T-helper 22 cell (primary cell): ENCODE measurements around the gene NDRG2.
A peak's percentile ranks its signal among the peaks of the same experiment; 100 is the strongest.

Experiments
- DNase-seq: peaks from one replicate; pipeline ENCODE4 v3.0.0-alpha.2; 2020; ENCODE audit warnings: low read depth

NDRG2 gene

GRCh38 chr14:21024585-21025370, at the start of gene NDRG2:
NDRG2 (minus strand) TSS chr14:21025061; CDS start chr14:21023315, 1,746 bp downstream.
- peak; percentile 70 for DNase-seq

GRCh38 chr14:21073921-21074320, 49.1 kb upstream of the NDRG2 start:
- no peak for DNase-seq

- DNase-seq, result no peak
Measured at GRCh38 chr14:21072781-21073339, 48.0 kb upstream of the NDRG2 start.

GRCh38 chr14:21072031-21072473, 47.2 kb upstream of the NDRG2 start:
- no peak for DNase-seq

GRCh38 chr14:21071225-21072030, 46.6 kb upstream of the NDRG2 start:
- DNase-seq, result no peak

GRCh38 chr14:21070610-21071224, 45.9 kb upstream of the NDRG2 start:
- DNase-seq, result no peak

GRCh38 chr14:21070083-21070609, 45.3 kb upstream of the NDRG2 start, which contains the start of gene ARHGEF40:
ARHGEF40 (plus strand) TSS chr14:21070304; CDS start chr14:21070397, 93 bp downstream.
- no peak for DNase-seq

GRCh38 chr14:21069388-21070082, 44.7 kb upstream of the NDRG2 start:
- DNase-seq, result no peak

GRCh38 chr14:21068521-21069387, 43.9 kb upstream of the NDRG2 start:
- no peak for DNase-seq

- no peak for DNase-seq
Measured at GRCh38 chr14:21066882-21067502, 42.1 kb upstream of the NDRG2 start.

GRCh38 chr14:21063479-21063878, 38.6 kb upstream of the NDRG2 start:
- DNase-seq, result no peak

GRCh38 chr14:21061347-21061668, 36.4 kb upstream of the NDRG2 start:
- DNase-seq, result no peak

- no peak for DNase-seq
Measured at GRCh38 chr14:21060614-21061346, 35.9 kb upstream of the NDRG2 start.

- DNase-seq, result no peak
Measured at GRCh38 chr14:21059842-21060613, 35.2 kb upstream of the NDRG2 start.

GRCh38 chr14:21058903-21059302, 34.0 kb upstream of the NDRG2 start:
- no peak for DNase-seq

- DNase-seq, result no peak
Measured at GRCh38 chr14:21057803-21058675, 33.2 kb upstream of the NDRG2 start, which contains the start of gene RNASE8. RNASE8 (plus strand) TSS chr14:21057822; CDS start chr14:21057893, 71 bp downstream.

GRCh38 chr14:21056520-21057163, 31.8 kb upstream of the NDRG2 start:
- DNase-seq, result no peak
